Spinal cord (tissue), 10 donors: Measurements from ENCODE around the gene REG4. TPM values are rescaled to one million over a fixed set of nuclear protein-coding genes. Genes with fewer than 3 reads are reported as not detected.

Source experiments
- DNase-seq, 6 donors: peaks; one replicate each; pipeline versions ENCODE4 v3.0.0 to v3.0.0-alpha.2; 2013 to 2015; ENCODE audit warnings: low spot score in 6 of 6, low read depth in 4 of 6
- H3K27ac ChIP-seq: one replicate; pipeline ENCODE4 v1.5.1; 2013; ENCODE audit warnings: low read depth, low read length, control low read depth
- H3K27me3 ChIP-seq: one replicate; pipeline ENCODE4 v1.6.1; 2013; ENCODE audit warnings: low read length; ENCODE audit not compliant: control insufficient read depth, insufficient read depth
- H3K36me3 ChIP-seq: one replicate; pipeline ENCODE4 v1.6.1; 2013; ENCODE audit warnings: low read length; ENCODE audit not compliant: control insufficient read depth, insufficient read depth
- H3K4me1 ChIP-seq: one replicate; pipeline ENCODE4 v1.6.1; 2013; ENCODE audit warnings: low read length; ENCODE audit not compliant: control insufficient read depth, insufficient read depth
- H3K4me3 ChIP-seq: one replicate; pipeline ENCODE4 v1.5.1; 2013; ENCODE audit warnings: low read depth, low read length, control low read depth
- H3K9me3 ChIP-seq: one replicate; pipeline ENCODE4 v1.6.1; 2013; ENCODE audit warnings: low read length; ENCODE audit not compliant: control insufficient read depth, insufficient read depth
- WGBS: methylation state at CpG from one replicate; pipeline ENCODE4 v1.1.5; 2013; ENCODE audit warnings: missing lambda C conversion rate; ENCODE audit not compliant: insufficient coverage; 5-methylcytosine and 5-hydroxymethylcytosine counted together
- polyA plus RNA-seq, 2 donors: library from polyadenylated mRNA; unstranded; fragments of 120-200 nt; gene quantifications; one replicate each; pipeline ENCODE4 v1.2.1, GENCODE V29; 2013; ENCODE audit not compliant: insufficient read length in 2 of 2
- total RNA-seq, 2 donors: library from RNA; depleted of rRNA in 1 of 2; stranded (reverse); fragments of 120-200 nt in 1 of 2; fragments of >200 nt in 1 of 2; gene quantifications; one replicate each; pipeline versions ENCODE4 v1.2.3 to v1.2.4, GENCODE V29; 2013 to 2014
- donor health status: healthy.

The REG4 gene
- total and polyA plus RNA-seq, 4 donors = not detected

- H3K9me3 ChIP-seq = no peaks in the 10 kb centered on the region
- H3K4me3 ChIP-seq = no peak overlapping the region
- no peaks in the 10 kb centered on the region for H3K36me3 ChIP-seq
- whole genome bisulfite sequencing = 97% methylated on average over 2 of the region's 3 CpGs
- H3K27ac ChIP-seq = no peak overlapping the region
- H3K4me1 ChIP-seq = no peaks in the 10 kb centered on the region
- DNase-seq = no peak
- H3K27me3 ChIP-seq = no peaks in the 10 kb centered on the region
Observed at GRCh38 chr1:119758584-119758983, 52.7 kb downstream of the REG4 start.

- Histone ChIP-seq H3K27me3 (no peaks in the 10 kb centered on the region), H3K36me3 (no peaks in the 10 kb centered on the region), H3K9me3 (no peaks in the 10 kb centered on the region), H3K4me1 (no peaks in the 10 kb centered on the region), H3K27ac (no peak overlapping the region), H3K4me3 (no peak overlapping the region)
- 100% methylated on average over 2 of the region's 4 CpGs for WGBS
- no peak for DNase-seq
Observed at GRCh38 chr1:119752592-119752991, 58.7 kb downstream of the REG4 start.

GRCh38 chr1:119748040-119748439, 63.2 kb downstream of the REG4 start:
- Histone ChIP-seq H3K9me3 (no peaks in the 10 kb centered on the region), H3K27me3 (no peaks in the 10 kb centered on the region), H3K36me3 (peaks cover 6% of the 10 kb centered on the region), H3K4me3 (no peak overlapping the region), H3K4me1 (peaks cover 9% of the 10 kb centered on the region), H3K27ac (no peak overlapping the region)
- WGBS = 75% methylated on average over 1 of the region's 4 CpGs
- DNase-seq = no peak

- H3K27ac ChIP-seq = no peak overlapping the region
- no peak for DNase-seq
- WGBS = 71% methylated on average over 2 of the region's 3 CpGs
Observed at GRCh38 chr1:119747451-119747850, 63.8 kb downstream of the REG4 start.

GRCh38 chr1:119745034-119745433, 66.2 kb downstream of the REG4 start:
- 100% methylated on average over 1 of the region's 1 CpG for WGBS
- no peak overlapping the region for H3K4me3 ChIP-seq
- H3K9me3 ChIP-seq = no peaks in the 10 kb centered on the region
- H3K4me1 ChIP-seq = peaks cover 26% of the 10 kb centered on the region
- no peak overlapping the region for H3K27ac ChIP-seq
- DNase-seq = no peak
- no peaks in the 10 kb centered on the region for H3K27me3 ChIP-seq
- peaks cover 35% of the 10 kb centered on the region for H3K36me3 ChIP-seq

More at GRCh38 chr1:119747451-119747850, 63.8 kb downstream of the REG4 start:
- no peak overlapping the region for H3K4me3 ChIP-seq
- no peaks in the 10 kb centered on the region for H3K9me3 ChIP-seq
- peaks cover 12% of the 10 kb centered on the region for H3K36me3 ChIP-seq
- peaks cover 14% of the 10 kb centered on the region for H3K4me1 ChIP-seq
- H3K27me3 ChIP-seq = no peaks in the 10 kb centered on the region

GRCh38 chr1:119744598-119744942, 66.7 kb downstream of the REG4 start:
- no peak overlapping the region for H3K27ac ChIP-seq
- peaks cover 26% of the 10 kb centered on the region for H3K4me1 ChIP-seq
- DNase-seq = no peak
- H3K9me3 ChIP-seq = no peaks in the 10 kb centered on the region
- no peak overlapping the region for H3K4me3 ChIP-seq
- H3K27me3 ChIP-seq = no peaks in the 10 kb centered on the region
- H3K36me3 ChIP-seq = peaks cover 35% of the 10 kb centered on the region
- no CpG with 5 or more reads among the region's 1 CpG for WGBS

Other genes with a start within 250 kb of the REG4 start
- gene ZNF697, start 163.2 kb downstream of the REG4 start, total RNA-seq = 10 to 100 TPM; 13.8 to 15.5 TPM
- gene ZNF697, start 163.2 kb downstream of the REG4 start, polyA plus RNA-seq = 10 to 100 TPM; 11.3 to 11.5 TPM
- gene PHGDH, start 99.5 kb downstream of the REG4 start, total RNA-seq = 10 to 100 TPM; 72.1 to 95.2 TPM
- gene PHGDH, start 99.5 kb downstream of the REG4 start, polyA plus RNA-seq = 100 to 1,000 TPM; 191 to 227 TPM
- 1 to 10 TPM in 1 of 2 donors, not detected in 1; 1.8 TPM for gene HMGCS2, start 42.6 kb downstream of the REG4 start, total RNA-seq
- under 1 TPM; 0.27 to 0.63 TPM for gene HMGCS2, start 42.6 kb downstream of the REG4 start, polyA plus RNA-seq
- not detected for gene ADAM30, start 85.1 kb upstream of the REG4 start, total RNA-seq
- gene ADAM30, start 85.1 kb upstream of the REG4 start, polyA plus RNA-seq = not detected